IMR-90 (cell line): ENCODE results near the gene SPPL2C. TPM values are rescaled to one million over a fixed set of nuclear protein-coding genes. Genes with fewer than 3 reads are reported as not detected.

ENCODE experiments used
- ATAC-seq: fragments of 200-7000 bp; cut with Tn5 transposase; 2 replicates; pipeline ENCODE4 v1.9.1; 2020; ENCODE audit warnings: low read depth, mild to moderate bottlenecking, moderate library complexity
- BruUV-seq: library from RNA; stranded (reverse); fragments of 400-500 nt; replicated peaks from 2 replicates; lab custom pipeline; 2021; lab: Mats Ljungman, UMichigan
- CTCF ChIA-PET: fragments of 300-600 bp; formaldehyde crosslinking; extraction: SDS; loops from one replicate; lab custom pipeline; 2021; ENCODE audit warnings: antibody characterized with exemption; lab: Yijun Ruan, JAX
- POLR2A ChIA-PET: fragments of 300-600 bp; sonication (Branson Sonifier 250); formaldehyde crosslinking; loops from one replicate; lab custom pipeline; 2022; ENCODE audit warnings: antibody characterized with exemption; ENCODE audit not compliant: unreplicated experiment; lab: Charles Lee
- DNase-seq: peaks from one replicate; pipeline ENCODE4 v3.0.0; 2013
- H2AFZ ChIP-seq: replicated peaks from 2 replicates; pipeline ENCODE3; 2013; ENCODE audit warnings: low read length, mild to moderate bottlenecking; ENCODE audit not compliant: poor library complexity
- H2AK5ac ChIP-seq: 2 replicates; pipeline ENCODE4 v1.6.1; 2013; ENCODE audit warnings: low read depth, low read length, inconsistent platforms
- H2AK9ac ChIP-seq: replicated peaks from 2 replicates; pipeline ENCODE3; 2013; ENCODE audit warnings: mild to moderate bottlenecking, low read depth, low read length, moderate library complexity; ENCODE audit not compliant: poor library complexity
- H2BK120ac ChIP-seq: 2 replicates; pipeline ENCODE4 v1.6.1; 2013; ENCODE audit warnings: low read depth, low read length, inconsistent platforms
- H2BK15ac ChIP-seq: 3 replicates; pipeline ENCODE4 v1.6.1; 2013; ENCODE audit warnings: low read depth, low read length, inconsistent platforms
- H2BK20ac ChIP-seq: 2 replicates; pipeline ENCODE4 v1.6.1; 2013; ENCODE audit warnings: low read depth, mild to moderate bottlenecking, inconsistent platforms, low read length, moderate library complexity
- H2BK5ac ChIP-seq: 2 replicates; pipeline ENCODE4 v1.6.1; 2013; ENCODE audit warnings: mild to moderate bottlenecking, low read depth, low read length, inconsistent platforms; ENCODE audit not compliant: poor library complexity, severe bottlenecking
- H3K14ac ChIP-seq: replicated peaks from 2 replicates; pipeline ENCODE4 v1.6.1; 2013; ENCODE audit warnings: low read depth, low read length, inconsistent platforms
- H3K18ac ChIP-seq: 2 replicates; pipeline ENCODE4 v1.6.1; 2013; ENCODE audit warnings: low read depth, low read length, control low read depth
- H3K23ac ChIP-seq: 2 replicates; pipeline ENCODE4 v1.6.1; 2013; ENCODE audit warnings: low read depth, low read length, inconsistent platforms
- H3K27ac ChIP-seq: 2 replicates; pipeline ENCODE4 v1.5.1; 2013; ENCODE audit warnings: mild to moderate bottlenecking, control low read depth, low read length; ENCODE audit not compliant: insufficient read depth
- H3K27me3 ChIP-seq: 2 replicates; pipeline ENCODE4 v1.6.1; 2013; ENCODE audit warnings: low read length; ENCODE audit not compliant: control insufficient read depth, insufficient read depth
- H3K36me3 ChIP-seq: 2 replicates; pipeline ENCODE4 v1.6.1; 2013; ENCODE audit warnings: low read length, mixed read lengths; ENCODE audit not compliant: control insufficient read depth, insufficient read depth
- H3K4ac ChIP-seq: 2 replicates; pipeline ENCODE4 v1.6.1; 2013; ENCODE audit warnings: low read depth, low read length, inconsistent platforms
- H3K4me1 ChIP-seq: 2 replicates; pipeline ENCODE4 v1.6.1; 2013; ENCODE audit warnings: low read length, mixed read lengths; ENCODE audit not compliant: control insufficient read depth, insufficient read depth
- H3K4me2 ChIP-seq: 2 replicates; pipeline ENCODE4 v1.6.1; 2013; ENCODE audit warnings: low read depth, mild to moderate bottlenecking, control low read depth, low read length, moderate library complexity
- H3K4me3 ChIP-seq: 2 replicates; pipeline ENCODE4 v1.5.1; 2013; ENCODE audit warnings: low read depth, mild to moderate bottlenecking, control low read depth, low read length, moderate library complexity; ENCODE audit not compliant: insufficient read depth
- H3K56ac ChIP-seq: 2 replicates; pipeline ENCODE4 v1.6.1; 2013; ENCODE audit warnings: low read length, inconsistent platforms; ENCODE audit not compliant: insufficient read depth; ENCODE audit errors: extremely low read depth
- H3K79me1 ChIP-seq, 2 experiments: 2 replicates each; pipeline ENCODE4 v1.6.1; 2013; ENCODE audit warnings: low read length in 2 of 2, inconsistent platforms in 1 of 2, low read depth in 1 of 2
- H3K9ac ChIP-seq: 2 replicates; pipeline ENCODE4 v1.6.1; 2013; ENCODE audit warnings: low read depth, low read length, control low read depth
- H3K9me1 ChIP-seq: 2 replicates; pipeline ENCODE4 v1.6.1; 2013; ENCODE audit warnings: low read length, inconsistent platforms; ENCODE audit not compliant: insufficient read depth
- H3K9me3 ChIP-seq: 2 replicates; pipeline ENCODE4 v1.6.1; 2013; ENCODE audit warnings: low read length; ENCODE audit not compliant: control insufficient read depth, insufficient read depth
- H4K20me1 ChIP-seq: 2 replicates; pipeline ENCODE4 v1.6.1; 2013; ENCODE audit warnings: low read length, inconsistent platforms; ENCODE audit not compliant: insufficient read depth
- H4K5ac ChIP-seq: 2 replicates; pipeline ENCODE4 v1.6.1; 2013; ENCODE audit warnings: mild to moderate bottlenecking, low read depth, low read length, control low read depth
- H4K8ac ChIP-seq, 2 experiments: 2 replicates each; pipeline ENCODE4 v1.6.1; 2013; ENCODE audit warnings: low read depth in 2 of 2, low read length in 2 of 2, control low read depth in 1 of 2, inconsistent platforms in 1 of 2
- H4K91ac ChIP-seq: 2 replicates; pipeline ENCODE4 v1.6.1; 2013; ENCODE audit warnings: low read depth, low read length, inconsistent platforms; ENCODE audit not compliant: insufficient read depth
- FOS ChIP-seq: fragments of 150-350 bp; IDR thresholded peaks from 2 replicates; pipeline ENCODE4 v1.6.1; 2016; ENCODE audit warnings: low read depth, low read length
- MAZ ChIP-seq: IDR thresholded peaks from 2 replicates; pipeline ENCODE4 v1.6.1; 2012; ENCODE audit warnings: low read depth, mild to moderate bottlenecking, low read length, improper control_type of control experiment, moderate library complexity, borderline replicate concordance
- MXI1 ChIP-seq: IDR thresholded peaks from 2 replicates; pipeline ENCODE4 v1.6.1; 2012; ENCODE audit warnings: low read depth, mild to moderate bottlenecking, low read length, moderate library complexity, borderline replicate concordance
- NFE2L2 ChIP-seq: fragments of 150-350 bp; IDR thresholded peaks from 2 replicates; pipeline ENCODE4 v1.6.1; 2016; ENCODE audit warnings: low read depth, mild to moderate bottlenecking, low read length
- SMC3 ChIP-seq: fragments of 150-350 bp; IDR thresholded peaks from 2 replicates; pipeline ENCODE4 v1.6.1; 2016; ENCODE audit warnings: low read depth, mild to moderate bottlenecking, antibody characterized with exemption, low read length, moderate library complexity
- WGBS, 2 experiments: methylation state at CpG; one replicate each; pipeline versions ENCODE4 v1.1.5 to v1.1.7; 2013; ENCODE audit warnings: missing lambda C conversion rate in 2 of 2; ENCODE audit not compliant: insufficient read length in 1 of 2; ENCODE audit errors: extremely low coverage in 2 of 2; 5-methylcytosine and 5-hydroxymethylcytosine counted together
- dilution Hi-C: fragments of 300-500 bp; cut with HindIII; formaldehyde crosslinking; loops from one replicate; pipeline ENCODE4 v1.14.3; 2018; ENCODE audit warnings: low sequenced_read_pairs; ENCODE audit not compliant: unreplicated experiment
- in situ Hi-C: fragments of 300-500 bp; cut with MboI; formaldehyde crosslinking; loops from 3 replicates; pipeline ENCODE4 v1.14.3; 2019; ENCODE audit warnings: low sequenced_read_pairs, inconsistent platforms, mixed read lengths
- intact Hi-C: fragments of 100-400 bp; cut with micrococcal nuclease; formaldehyde crosslinking; loops from 2 replicates; pipeline ENCODE4 v1.10.0; 2022
- polyA plus RNA-seq, 3 experiments: library from polyadenylated mRNA; depleted of rRNA; stranded (reverse); fragments of >200 nt; gene quantifications; 2 replicates each; pipeline ENCODE4 v1.2.3, GENCODE V29; 2012; ENCODE audit warnings: low replicate concordance in 1 of 3
- total RNA-seq: library from RNA; depleted of rRNA; stranded (reverse); fragments of >200 nt; gene quantifications from 2 replicates; pipeline ENCODE4 v1.2.3, GENCODE V29; 2012
- TF ChIP-seq, protein P1 (sequence below): fragments of 150-350 bp; IDR thresholded peaks from 2 replicates; pipeline ENCODE4 v1.6.1; 2016; ENCODE audit warnings: low read depth, mild to moderate bottlenecking, low read length, moderate library complexity, borderline replicate concordance

SPPL2C gene
- total and polyA plus RNA-seq, 2 of the 4 experiments (the other 2 are of a cell fraction): not detected

DNA sequence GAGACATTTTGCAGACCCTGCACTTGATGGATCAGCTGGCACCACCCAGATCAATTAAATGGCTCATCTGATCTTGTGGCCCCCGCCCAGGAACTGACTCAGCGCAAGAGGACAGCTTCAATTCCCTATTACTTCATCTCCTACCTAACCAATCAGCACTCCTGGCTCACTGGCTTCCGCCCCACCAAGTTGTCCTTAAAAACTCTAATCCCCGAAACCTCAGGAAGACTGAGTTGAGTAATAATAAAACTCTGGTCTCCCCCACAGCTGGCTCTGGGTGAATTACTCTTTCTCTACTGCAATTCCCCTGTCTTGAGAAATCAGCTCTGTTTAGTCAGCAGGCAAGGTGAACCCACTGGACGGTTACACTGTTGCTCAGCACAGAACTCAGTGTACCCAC lies 23.6 kb downstream of the SPPL2C start:
- BruUV-seq: no TSS peak
- Histone ChIP-seq H3K9ac (no peak overlapping the region), H2BK120ac (no peak overlapping the region), H3K4me2 (no peak overlapping the region), H3K18ac (no peak overlapping the region), H2AK9ac (no peak overlapping the region), H3K9me1 (no peaks in the 10 kb centered on the region), H3K4ac (no peak overlapping the region), H3K79me1 (no peaks in the 10 kb centered on the region), H3K4me3 (no peak overlapping the region), H4K91ac (no peak overlapping the region), H3K23ac (no peak overlapping the region), H2BK20ac (no peak overlapping the region), H3K9me3 (no peaks in the 10 kb centered on the region), H4K8ac (no peak overlapping the region), H3K36me3 (no peaks in the 10 kb centered on the region), H2BK15ac (no peak overlapping the region), H3K27me3 (peaks cover 16% of the 10 kb centered on the region), H3K56ac (no peak overlapping the region), H3K27ac (no peak overlapping the region), H2AFZ (no peak overlapping the region), H2AK5ac (no peak overlapping the region), H2BK5ac (no peak overlapping the region), H3K14ac (no peak overlapping the region), H4K5ac (no peak overlapping the region), H4K20me1 (no peaks in the 10 kb centered on the region), H3K4me1 (no peaks in the 10 kb centered on the region)
- POLR2A ChIA-PET: no interaction called here
- no peak for DNase-seq
- no peak for ATAC-seq
- TF ChIP-seq MXI1 (no peak), SMC3 (no peak), NFE2L2 (no peak), MAZ (no peak), FOS (no peak)
- TF ChIP-seq, protein P1, sequence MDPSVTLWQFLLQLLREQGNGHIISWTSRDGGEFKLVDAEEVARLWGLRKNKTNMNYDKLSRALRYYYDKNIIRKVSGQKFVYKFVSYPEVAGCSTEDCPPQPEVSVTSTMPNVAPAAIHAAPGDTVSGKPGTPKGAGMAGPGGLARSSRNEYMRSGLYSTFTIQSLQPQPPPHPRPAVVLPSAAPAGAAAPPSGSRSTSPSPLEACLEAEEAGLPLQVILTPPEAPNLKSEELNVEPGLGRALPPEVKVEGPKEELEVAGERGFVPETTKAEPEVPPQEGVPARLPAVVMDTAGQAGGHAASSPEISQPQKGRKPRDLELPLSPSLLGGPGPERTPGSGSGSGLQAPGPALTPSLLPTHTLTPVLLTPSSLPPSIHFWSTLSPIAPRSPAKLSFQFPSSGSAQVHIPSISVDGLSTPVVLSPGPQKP: no peak
- in situ Hi-C loops: no loop called here
- no CpG with 5 or more reads among the region's 5 CpGs for WGBS, 2 experiments
- CTCF ChIA-PET: no interaction called here
- intact Hi-C loops: no loop called here
- dilution Hi-C loops: loop anchor here (25.0 kb wide), 1 partner anchor 231 kb away; no protein-coding TSS in a partner anchor
